H1 (cell line): Measurements from ENCODE around the gene GPER1. TPM values are rescaled to one million over a fixed set of nuclear protein-coding genes. Genes with fewer than 3 reads are reported as not detected.

ENCODE experiments used
- SIN3A ChIP-seq, 2 experiments: IDR thresholded peaks in 1 of 2; conservative IDR thresholded peaks in 1 of 2; 2 replicates each; pipeline ENCODE4 v1.6.1; 2011 to 2012; ENCODE audit warnings: low read length in 2 of 2, improper control_type of control experiment in 1 of 2, low read depth in 1 of 2, mild to moderate bottlenecking in 1 of 2
- SP2 ChIP-seq: IDR thresholded peaks from 2 replicates; pipeline ENCODE4 v1.6.1; 2012; ENCODE audit warnings: mild to moderate bottlenecking, low read length, inconsistent platforms
- polyA plus RNA-seq, 7 experiments: library from polyadenylated mRNA; depleted of rRNA in 3 of 7; stranded (reverse) in 5 of 7; unstranded in 2 of 7; fragments of >200 nt in 5 of 7; fragments of 200-250 nt in 2 of 7; gene quantifications; 1 replicate in 5 of 7; 2 replicates in 1 of 7; 4 replicates in 1 of 7; pipeline versions ENCODE4 v1.2.1 to v1.2.3, GENCODE V29; 2011 to 2013; ENCODE audit warnings: missing spikeins in 2 of 7, mixed read lengths in 2 of 7
- total RNA-seq: library from RNA; stranded (reverse); fragmentation: NEBNext Ultra II Directional; extraction: Animal tissue kit (Norgen Biotek cat#: 25700); gene quantifications from 2 replicates; pipeline ENCODE4 v1.2.1, GENCODE V29; 2021

The GPER1 gene
- total and polyA plus RNA-seq, 2 of the 8 experiments (the other 6 are each of a cell fraction or from before 2014, with no cell fraction given): 0.24 to 0.47 TPM

GRCh38 chr7:1079546-1079945 is 8.4 kb upstream of the GPER1 start (continued):
- TF ChIP-seq SP2: no peak
- no peak for TF ChIP-seq SIN3A (conservative IDR thresholded peaks at IDR 0.05 in 1 of 2, IDR thresholded peaks at IDR 0.05 in 1 of 2; ENCODE audit: low read depth in 1 of 2, low read length in 2 of 2)
